Frontal cortex (tissue), 4 donors: ENCODE measurements around the gene PNPLA2. TPM values are rescaled to one million over a fixed set of nuclear protein-coding genes. Genes with fewer than 3 reads are reported as not detected.

Source experiments
- DNase-seq, 2 donors: peaks; one replicate each; pipeline ENCODE4 v3.0.0; 2012; ENCODE audit warnings: low spot score in 2 of 2
- FAIRE-seq: peaks from 2 replicates; lab custom pipeline; 2012; peaks lifted over from hg19 to GRCh38; lab: Jason Lieb, UNC
- total RNA-seq: library from RNA; depleted of rRNA; stranded (reverse); fragments of >200 nt; gene quantifications from one replicate; pipeline ENCODE4 v1.2.3, GENCODE V29; 2014
- donor health status: control.
- donor health status: control.
- donor health status: control.

The PNPLA2 gene
- total RNA-seq, 1 donor from 2014 or later, result 5.3 TPM

- no peak for FAIRE-seq
These were observed 7.1 kb upstream of the PNPLA2 start for GRCh38 chr11:811446-812245.

GRCh38 chr11:812390-812789 lies 6.3 kb upstream of the PNPLA2 start:
- FAIRE-seq (no peak), DNase-seq (no peak)

More at GRCh38 chr11:811446-812245, 7.1 kb upstream of the PNPLA2 start:
- DNase-seq, result no peak

DNA sequence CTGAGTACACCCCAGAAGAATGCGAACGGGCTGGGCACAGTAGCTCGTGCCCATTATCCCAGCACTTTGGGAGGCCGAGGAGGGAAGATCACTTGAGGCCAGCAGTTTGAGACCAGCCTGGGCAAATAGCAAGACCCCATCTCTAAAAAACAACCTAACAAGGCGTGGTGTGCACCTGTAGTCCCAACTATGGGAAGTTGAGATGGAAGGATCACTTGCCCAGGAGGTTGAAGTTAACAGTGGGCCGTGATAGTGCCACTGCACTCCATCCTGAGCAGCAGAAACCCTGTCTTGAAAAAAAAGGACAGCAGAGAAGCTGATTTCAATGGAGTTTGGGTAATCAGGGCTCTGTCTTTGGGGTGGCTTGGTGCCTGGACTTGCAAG lies 5.7 kb upstream of the PNPLA2 start:
- no peak for FAIRE-seq

GRCh38 chr11:813456-814096 lies 5.1 kb upstream of the PNPLA2 start:
- FAIRE-seq (no peak), DNase-seq (no peak)

More for the DNA sequence above, 5.7 kb upstream of the PNPLA2 start:
- DNase-seq, result no peak

DNA sequence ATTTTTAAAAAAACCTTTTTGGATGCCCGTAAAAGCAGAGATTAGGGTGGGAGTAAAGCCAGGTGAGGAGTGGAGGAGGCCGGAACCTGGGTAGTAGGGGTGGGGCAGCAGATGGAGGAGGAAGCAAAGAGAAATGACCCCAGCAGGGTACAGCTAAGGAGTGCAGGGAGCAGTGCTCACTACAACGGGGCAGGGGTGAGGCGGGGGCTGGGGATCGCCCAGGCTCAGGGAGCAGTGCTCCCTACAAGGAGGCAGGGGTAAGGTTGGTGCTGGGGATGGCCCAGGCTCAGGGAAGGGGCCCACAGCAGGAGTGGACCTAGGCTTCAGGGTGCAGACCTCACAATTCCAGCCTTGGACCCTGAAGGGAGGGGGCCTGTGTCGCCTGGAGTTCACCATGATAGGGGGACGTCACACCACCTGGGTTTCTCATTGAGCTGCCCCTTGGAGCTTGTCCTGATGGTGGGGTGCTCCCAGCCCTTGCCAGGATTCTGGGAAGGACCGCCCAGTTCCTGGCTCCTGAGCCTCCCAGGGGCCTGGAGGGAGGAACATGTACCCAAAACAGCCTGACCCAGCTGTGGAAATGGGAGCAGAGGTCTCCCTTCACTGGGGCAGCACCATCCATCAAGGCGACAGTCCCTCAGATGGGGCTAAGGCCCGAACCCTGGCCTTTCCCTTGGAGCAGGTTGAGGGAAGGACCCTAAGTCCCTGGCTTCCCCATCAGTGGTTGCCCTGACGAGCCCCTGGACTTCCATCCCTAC lies 2.9 kb upstream of the PNPLA2 start:
- DNase-seq (no peak), FAIRE-seq (no peak)

DNA sequence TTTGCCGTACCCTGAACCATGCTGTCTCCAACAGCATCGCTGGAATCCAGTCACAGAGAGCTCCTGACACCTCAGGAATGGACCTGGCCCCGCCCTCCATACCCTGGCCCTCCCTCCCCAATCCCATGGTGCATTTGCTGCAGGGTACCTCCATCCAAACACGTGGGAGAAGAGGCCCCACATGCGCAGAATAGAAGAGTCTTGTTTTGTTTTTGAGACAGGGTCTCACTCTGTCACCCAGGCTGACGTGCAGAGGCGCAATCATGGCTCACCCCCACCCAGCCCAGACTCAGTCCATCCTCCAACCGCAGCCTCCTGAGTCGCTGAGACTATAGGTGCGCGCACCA lies 2.3 kb upstream of the PNPLA2 start:
- DNase-seq (no peak), FAIRE-seq (no peak)

DNA sequence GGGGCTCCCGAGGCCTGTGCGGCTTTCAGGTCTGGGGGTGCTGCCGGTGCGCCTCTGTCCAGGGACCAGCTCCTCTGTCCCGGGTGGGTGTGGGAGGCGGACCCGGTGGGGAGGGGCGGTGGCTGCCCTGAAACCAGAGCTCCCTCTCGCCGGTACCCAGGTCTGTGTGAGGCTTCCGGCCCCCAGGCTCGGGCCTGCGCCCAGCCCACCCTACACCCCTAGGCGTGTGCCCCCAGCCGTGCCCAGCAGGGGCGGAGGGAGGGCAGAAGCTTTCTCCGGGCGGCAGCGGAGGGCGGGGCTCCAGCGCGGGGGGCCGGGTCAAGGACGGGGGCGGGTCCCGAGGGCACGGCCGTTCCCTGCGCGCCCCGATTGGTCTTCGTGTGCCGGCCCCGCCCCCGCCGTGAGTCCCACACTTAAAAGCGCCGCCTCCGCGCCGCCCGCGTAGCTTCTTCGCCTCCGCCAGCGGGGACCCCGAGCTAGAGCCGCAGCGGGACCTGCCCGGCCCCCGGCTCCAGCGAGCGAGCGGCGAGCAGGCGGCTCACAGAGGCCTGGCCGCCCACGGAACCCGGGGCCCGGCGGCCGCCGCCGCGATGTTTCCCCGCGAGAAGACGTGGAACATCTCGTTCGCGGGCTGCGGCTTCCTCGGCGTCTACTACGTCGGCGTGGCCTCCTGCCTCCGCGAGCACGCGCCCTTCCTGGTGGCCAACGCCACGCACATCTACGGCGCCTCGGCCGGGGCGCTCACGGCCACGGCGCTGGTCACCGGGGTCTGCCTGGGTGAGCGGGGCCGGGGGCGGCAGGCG lies 616 bp downstream of the PNPLA2 start:
- FAIRE-seq, result no peak
- peak; percentile 97 to 98 for DNase-seq

GRCh38 chr11:819943-820649 lies 1.4 kb downstream of the PNPLA2 start:
- FAIRE-seq (no peak), DNase-seq (peak; percentile 71 to 77)

GRCh38 chr11:820655-821511 lies 2.2 kb downstream of the PNPLA2 start:
- DNase-seq (peak; percentile 63 to 77), FAIRE-seq (no peak)

DNA sequence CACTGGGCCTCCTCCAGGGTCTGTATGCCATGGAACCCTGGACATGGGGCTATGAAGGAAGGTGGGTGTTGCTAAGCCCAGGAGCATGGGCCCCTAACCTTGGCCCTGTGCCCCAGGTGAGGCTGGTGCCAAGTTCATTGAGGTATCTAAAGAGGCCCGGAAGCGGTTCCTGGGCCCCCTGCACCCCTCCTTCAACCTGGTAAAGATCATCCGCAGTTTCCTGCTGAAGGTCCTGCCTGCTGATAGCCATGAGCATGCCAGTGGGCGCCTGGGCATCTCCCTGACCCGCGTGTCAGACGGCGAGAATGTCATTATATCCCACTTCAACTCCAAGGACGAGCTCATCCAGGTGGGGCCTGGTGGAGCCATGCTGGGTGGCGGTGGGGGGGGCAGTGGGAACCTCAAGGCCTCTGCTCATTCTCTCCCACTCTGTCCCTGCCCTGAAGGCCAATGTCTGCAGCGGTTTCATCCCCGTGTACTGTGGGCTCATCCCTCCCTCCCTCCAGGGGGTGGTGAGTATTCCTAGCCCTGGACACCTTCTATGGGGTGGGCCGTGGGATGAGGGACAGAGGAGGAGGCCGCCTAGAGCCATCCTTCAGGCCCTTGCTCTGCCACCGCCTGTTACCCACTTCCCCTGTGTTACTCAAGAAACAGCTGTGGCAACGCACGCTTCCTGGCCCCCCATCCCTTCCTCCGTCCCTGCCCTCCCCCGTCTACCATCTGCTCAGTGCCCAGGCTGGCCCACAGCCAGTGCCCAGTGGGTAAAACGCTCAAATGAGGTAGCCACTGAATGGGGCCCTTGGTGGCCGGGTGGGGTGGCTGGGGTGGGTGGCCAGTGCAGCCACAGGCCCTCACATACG lies 3.0 kb downstream of the PNPLA2 start:
- FAIRE-seq (no peak), DNase-seq (peak; percentile 58 to 61)

DNA sequence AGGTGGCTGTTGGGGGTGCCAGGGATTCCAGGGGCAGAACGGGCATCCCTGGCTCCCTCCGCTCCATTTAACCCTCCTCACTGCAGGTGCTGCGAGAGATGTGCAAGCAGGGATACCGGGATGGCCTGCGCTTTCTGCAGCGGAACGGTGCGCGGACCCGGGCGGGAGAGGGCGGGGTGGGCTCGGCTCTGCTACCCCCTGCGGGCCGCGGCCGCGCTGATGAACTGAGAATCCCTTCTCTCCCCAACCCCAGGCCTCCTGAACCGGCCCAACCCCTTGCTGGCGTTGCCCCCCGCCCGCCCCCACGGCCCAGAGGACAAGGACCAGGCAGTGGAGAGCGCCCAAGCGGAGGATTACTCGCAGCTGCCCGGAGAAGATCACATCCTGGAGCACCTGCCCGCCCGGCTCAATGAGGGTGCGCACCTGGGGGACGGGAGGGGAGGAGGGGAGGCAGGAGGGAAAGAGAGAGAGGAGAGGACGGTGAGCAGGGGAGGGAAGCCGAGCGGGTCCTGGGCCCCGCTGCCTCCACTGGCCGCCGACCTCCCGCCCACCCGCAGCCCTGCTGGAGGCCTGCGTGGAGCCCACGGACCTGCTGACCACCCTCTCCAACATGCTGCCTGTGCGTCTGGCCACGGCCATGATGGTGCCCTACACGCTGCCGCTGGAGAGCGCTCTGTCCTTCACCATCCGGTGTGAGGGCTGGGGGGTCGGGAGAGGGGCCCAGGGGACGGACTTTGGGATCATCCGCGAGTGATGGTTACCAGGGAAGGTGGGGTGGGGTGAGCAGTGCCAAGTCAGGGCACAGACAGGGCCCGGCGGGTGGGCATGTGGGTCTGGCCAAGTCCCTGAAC lies 5.0 kb downstream of the PNPLA2 start:
- no peak for FAIRE-seq
- DNase-seq, result no peak

DNA sequence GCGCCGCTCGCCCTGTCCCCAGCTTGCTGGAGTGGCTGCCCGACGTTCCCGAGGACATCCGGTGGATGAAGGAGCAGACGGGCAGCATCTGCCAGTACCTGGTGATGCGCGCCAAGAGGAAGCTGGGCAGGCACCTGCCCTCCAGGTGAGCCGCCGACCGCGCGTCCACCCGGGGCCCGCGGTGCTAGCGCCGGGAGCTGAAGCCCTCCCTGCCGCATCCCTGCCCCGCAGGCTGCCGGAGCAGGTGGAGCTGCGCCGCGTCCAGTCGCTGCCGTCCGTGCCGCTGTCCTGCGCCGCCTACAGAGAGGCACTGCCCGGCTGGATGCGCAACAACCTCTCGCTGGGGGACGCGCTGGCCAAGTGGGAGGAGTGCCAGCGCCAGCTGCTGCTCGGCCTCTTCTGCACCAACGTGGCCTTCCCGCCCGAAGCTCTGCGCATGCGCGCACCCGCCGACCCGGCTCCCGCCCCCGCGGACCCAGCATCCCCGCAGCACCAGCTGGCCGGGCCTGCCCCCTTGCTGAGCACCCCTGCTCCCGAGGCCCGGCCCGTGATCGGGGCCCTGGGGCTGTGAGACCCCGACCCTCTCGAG lies 5.7 kb downstream of the PNPLA2 start:
- peak; percentile 58 to 66 for DNase-seq
- no peak for FAIRE-seq

DNA sequence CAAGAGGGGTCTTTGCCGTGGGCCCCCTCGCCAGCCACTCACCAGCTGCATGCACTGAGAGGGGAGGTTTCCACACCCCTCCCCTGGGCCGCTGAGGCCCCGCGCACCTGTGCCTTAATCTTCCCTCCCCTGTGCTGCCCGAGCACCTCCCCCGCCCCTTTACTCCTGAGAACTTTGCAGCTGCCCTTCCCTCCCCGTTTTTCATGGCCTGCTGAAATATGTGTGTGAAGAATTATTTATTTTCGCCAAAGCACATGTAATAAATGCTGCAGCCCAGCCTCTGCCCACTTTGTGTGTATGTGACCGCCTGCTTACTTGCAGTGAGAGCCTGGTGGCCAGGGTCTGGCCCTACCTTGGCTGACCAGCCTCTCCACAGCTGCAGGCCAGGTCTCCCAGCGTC lies 6.2 kb downstream of the PNPLA2 start:
- FAIRE-seq (no peak), DNase-seq (no peak)

DNA sequence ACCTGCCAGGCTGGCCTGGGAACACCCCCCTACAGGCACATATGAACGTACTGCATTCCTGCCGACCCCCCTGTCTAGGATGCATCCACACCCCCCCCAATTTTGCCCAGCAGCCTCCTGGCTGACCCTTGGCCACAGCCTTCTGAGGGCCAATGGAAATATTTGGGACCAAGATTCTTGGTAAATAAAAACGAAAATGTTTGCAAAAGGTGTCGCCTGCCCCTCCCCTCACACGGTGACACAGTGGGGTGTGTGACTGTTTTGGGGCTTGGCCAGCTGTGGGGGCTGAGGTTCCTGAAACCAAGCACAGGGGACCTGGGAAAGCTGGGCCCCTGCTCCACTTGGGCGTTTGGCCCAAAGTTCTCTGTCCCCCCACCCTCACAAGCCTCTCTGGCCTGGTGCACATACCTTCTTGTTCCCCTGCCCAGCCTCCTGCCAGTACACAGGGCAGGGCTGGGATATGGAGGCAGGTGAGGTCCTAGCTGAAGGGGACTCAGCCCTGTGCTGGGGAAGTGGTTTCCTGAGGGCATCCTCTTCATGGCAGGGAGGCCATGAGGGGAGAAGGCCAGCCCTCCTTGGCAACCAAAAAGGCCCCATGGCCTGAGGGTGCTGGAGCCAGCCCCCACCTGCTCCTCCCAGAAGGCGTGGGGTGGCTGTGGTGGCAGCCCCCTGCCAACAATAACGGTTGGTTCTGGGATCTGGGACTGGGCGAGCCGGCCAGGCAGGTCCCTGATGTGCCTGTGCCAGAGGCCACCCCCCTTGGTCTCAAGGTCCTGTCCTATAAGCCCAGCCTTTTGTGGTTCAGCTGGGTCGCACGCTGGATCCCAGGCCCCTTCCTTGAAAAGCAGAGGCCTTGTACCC lies 6.9 kb downstream of the PNPLA2 start:
- DNase-seq, result no peak
- FAIRE-seq, result no peak

DNA sequence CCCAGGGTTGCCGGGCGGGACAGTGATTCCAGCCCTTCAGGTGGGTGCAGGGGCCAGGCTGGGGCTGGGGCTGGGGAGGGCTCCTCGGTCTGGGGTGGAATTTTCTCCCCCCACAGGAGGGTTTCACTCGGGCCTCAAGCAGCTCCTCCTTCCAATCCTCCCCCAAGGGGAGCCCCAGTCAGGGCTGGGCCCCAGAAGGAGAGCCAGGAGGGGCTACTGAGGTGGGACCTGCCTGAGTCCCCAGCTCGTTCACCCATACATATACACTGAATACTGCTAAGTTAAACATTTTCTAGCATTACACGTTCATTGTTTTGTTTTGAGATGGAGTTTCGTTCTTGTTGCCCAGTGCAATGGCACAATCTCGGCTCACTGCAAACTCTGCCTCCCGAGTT lies 7.5 kb downstream of the PNPLA2 start:
- FAIRE-seq, result no peak
- no peak for DNase-seq

DNA sequence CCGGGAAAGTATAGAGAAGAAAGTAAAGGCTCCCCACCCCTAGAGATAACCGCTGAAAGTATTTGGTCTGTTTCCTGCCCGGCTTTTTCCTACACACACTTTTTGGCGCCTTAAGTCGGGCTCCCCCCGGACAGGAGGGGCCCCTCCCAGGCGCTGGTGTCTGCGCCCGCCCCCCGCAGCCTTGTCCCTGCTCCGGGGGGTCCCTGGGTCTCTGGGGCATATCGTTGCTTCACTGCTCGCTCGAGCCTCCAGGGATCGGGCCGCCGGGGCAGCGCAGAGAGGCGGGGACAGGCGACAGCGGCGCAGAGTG lies 8.1 kb downstream of the PNPLA2 start:
- DNase-seq (no peak), FAIRE-seq (no peak)
